ENCODE data around the gene ABLIM3.
"Not testable (repeated sequence)": the region's sequence is repeated elsewhere in the genome, so short reads cannot be mapped to it uniquely, and the experiment has no call there.

ABLIM3 gene

DNA sequence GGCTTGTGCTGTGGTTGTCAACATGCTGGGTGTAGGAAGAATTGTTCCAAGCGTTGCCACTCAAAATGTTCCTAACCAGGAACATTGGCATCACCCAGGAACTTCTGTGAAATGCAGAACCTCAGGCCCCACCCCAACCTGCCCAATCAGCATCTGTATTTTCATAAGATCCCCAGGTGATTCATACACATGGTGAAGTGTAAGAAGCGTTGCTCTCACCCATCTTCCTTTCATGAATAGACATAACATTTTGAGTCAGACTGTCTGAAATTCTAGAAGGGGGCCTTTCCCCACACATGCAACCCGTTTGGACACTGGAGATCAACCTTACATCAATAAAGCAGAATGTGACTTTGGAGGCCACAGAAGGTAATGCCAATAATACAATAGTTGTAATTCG, 121.0 kb downstream of the ABLIM3 start:
- no peak for FAIRE-seq

DNA sequence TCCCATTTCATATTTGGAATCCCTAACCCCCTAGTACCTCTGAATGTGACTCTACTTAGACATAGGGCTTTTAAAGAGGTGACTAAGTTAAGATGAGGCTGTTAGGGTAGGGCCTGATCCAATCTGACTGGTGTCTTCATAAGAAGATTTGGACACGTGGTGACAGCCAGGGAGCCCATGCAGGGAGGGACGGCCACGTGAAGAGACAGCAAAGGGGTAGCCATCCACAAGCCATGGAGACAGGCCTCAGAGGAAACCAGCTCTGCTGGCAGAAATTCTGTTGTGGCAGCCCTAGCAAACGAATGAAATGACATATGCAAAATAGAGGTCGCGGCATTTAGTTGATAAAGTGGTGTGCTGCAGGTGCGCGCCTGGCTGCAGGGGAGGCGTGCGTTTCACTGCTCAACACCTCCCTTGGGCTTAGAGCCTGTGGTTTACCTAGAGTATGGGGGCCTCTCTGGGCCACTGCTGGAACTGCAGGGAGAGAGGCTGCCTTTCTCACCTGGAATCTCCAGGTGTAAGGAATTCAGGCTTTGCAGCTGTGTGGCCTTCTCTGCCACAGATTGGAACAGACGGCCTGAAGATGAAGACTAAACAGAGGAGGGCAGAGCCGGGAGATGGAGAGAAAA, 123.3 kb downstream of the ABLIM3 start:
- FAIRE-seq, result no peak

DNA sequence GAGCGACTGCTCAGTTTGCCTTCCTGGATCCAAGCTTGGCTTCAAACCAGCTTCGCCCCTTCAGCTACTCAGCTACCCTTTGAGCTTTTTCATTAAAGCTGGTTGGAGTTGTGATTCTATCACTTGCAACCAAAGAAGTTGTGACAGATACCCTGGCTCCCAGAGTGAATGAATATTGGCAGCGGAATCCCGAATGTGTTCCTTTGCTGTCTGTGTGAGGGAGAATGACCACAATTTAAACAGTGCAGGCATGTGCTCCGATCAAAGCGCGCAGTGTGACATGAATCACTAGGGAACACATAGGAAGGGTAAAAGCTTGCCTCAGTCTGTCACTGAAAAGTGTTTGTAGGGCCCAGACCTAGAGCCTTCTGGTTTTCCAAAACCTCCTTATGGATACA, 123.8 kb downstream of the ABLIM3 start:
- no peak for FAIRE-seq

DNA sequence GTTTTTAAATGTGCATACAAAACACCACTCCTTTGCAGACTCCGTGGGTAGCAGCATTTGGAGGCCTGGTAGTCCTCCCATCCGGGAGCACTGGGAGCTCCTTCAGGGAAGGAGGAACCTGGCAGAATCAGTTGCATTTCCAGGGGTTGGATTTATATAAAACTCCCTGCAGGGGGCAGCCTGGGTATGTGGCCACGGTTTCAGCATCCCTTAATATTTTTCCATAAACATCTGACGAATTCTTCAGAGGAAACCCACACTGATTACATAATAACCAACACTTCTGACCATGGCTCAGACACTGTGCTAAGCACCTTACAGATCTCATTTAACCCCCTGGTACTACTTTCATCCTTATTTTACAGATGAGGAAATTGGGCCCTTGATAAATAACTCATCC, 124.3 kb downstream of the ABLIM3 start:
- FAIRE-seq, result no peak

DNA sequence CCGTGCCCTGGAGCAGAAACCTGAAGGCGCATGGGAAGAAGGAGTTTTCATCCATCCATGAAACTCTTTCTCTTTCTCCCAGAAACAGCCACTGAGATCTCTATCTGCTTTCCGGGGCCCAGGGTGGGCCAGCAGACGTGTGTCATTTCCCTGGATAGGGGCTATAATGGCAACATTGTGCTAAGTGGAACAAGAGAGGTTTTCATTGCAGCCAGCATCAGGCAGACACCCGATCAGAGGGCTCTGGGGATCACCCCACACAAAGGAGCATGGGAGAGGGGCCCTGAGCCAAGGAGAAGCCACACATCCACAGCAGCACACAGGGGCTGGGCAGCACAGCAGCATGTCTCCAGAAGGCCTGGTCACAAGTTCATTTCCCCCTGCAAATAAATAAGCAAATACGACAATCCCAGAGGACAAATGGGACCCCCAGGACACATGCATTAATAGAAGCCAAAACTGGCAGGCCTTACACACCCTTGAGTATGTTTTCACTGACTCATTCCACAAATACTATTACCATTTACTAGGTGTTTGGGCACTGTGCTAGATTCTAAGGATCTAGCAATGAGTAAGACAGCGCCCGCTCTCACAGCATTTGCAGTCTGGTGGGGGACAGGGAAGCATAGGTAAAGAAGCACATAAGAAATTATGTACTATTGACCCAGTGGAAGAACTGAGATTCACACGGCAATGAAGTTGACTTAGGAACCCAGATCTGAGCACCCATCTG, 126.1 kb downstream of the ABLIM3 start:
- no peak for FAIRE-seq

DNA sequence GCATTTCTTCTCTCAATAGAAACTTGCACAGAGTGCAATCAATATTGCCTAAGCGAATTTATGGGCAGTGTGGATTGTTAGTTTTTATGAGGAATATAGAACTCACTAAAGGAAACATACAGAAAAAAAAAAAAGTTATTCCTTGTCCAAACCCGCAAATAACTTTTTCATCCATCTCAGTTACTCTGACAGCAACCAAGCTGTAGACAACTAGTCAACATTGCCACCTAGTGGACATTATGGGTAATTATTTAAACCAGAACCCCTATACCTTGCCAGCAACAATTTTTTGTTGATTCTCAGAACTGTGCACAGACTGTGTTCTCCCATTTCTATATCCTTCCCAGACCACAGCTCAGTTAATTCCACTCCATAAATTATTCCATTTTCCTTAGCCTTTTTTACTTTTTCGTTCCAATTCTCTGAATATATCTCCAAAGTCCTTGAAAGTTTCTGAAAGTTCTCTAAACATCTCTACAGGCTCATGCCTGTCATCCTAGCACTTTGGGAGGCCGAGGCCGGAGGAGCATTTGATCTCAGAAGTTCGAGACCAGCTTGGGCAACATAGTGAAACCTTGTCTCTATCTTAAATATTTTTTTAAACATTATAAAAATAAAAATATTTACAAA, 127.8 kb downstream of the ABLIM3 start:
- no peak for FAIRE-seq

DNA sequence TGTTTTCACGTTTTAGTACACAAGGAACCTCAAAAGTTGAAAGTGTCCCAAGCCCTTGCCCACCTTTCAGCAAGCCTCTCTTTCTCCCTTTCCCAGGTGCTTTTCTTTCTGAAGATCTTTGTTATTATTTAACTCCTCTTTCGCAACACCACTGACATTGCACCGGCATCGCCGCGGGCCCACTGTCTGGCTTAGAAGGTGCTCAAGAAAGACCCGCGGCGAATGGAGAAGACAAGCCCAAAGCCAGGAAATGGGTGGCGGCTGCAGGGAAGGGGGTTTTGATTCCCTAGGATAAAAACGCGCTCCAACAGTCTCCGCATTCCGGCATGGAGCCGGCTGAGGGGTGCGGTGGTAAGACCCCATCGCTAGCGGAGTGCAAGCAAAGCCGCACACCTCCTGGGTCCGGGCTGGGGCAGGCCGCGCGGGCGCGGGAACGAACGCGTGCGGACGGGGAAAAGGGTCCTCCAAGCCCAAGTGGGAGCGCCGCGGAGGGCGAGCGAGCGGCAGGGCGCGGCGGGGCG, 130.0 kb downstream of the ABLIM3 start:
- no peak for FAIRE-seq

DNA sequence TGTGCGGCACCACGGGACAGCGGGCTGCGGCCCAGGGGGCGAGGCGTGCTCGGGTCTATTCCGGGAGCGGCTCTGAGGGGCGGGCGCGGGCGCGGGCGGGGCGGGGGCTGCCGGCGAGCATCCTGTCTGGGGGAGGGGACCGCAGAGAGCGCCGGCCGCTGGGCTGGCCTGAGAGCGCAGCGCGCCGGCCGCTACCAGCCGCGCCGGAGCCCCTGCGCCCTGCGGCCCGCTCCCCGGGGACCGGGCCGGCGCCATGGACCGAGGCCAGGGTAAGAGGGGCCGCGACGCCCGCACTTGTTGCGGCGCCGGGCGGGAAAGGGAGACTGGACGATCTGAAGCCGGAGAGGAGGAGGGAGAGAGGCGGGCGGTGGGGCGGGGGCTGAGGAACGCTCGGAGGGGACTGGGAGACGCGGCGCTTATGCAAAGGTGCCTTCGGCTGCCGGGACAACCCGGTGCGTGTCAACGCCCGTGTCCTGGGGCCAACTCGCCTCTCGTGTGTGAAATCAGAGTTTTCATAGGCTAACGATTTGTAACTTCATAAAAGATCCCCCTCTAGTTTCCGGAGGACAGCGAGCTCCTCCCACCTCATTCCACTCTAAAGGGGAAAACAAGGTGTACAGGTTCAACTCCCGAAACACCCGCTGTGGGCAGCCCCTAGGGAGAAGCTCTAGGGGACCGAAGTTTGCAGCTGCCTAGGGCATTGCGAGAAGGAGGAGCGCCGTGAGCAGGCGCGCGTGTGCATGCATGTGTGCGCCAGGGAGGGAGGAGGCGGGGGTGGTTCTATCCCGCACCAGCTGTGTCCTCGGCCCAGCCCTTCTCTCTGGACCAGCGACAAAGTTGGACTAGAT, 130.6 kb downstream of the ABLIM3 start, which contains the start of gene AFAP1L1:
AFAP1L1 (plus strand) TSS at position 144 of the 848 bp plus-strand sequence; CDS start at position 254, 110 bp downstream.
- FAIRE-seq, result no peak

DNA sequence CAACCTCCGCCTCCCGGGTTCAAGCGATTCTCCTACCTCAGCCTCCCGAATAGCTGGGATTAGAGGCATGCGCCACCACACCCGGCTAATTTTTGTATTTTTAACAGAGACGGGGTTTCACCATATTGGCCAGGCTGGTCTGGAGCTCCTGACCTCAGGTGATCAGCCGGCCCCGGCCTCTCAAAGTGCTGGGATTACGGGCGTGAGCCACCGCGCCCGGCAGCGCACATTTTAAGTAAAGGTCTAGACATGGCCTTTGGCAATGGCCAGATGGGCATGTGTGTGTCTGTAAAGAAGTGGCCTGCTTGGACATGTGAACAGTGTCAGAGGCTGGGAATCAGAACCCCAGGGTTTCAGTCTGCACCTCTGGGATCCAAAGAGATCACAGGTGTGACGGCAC, 131.5 kb downstream of the ABLIM3 start:
- not testable (repeated sequence) for FAIRE-seq

DNA sequence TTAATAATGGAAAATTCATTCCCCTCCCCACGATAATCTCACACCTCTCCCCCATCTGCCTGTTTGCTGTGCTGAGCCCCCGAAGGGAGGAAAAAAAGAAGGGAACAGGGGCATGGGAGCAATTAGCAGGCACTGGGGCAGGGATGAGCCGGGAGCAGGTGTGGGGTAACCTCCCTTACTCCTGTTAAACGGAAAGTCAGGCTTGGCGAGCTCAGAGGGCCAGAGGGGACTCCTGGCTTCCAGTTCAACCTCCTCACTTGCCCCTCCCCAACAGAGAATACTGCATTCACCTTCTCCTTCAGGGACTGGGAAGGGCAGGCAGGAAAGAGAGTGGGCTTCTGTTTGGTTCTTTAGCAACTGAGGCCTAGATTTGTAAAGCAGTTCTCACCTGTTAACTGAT, 131.9 kb downstream of the ABLIM3 start:
- no peak for FAIRE-seq

DNA sequence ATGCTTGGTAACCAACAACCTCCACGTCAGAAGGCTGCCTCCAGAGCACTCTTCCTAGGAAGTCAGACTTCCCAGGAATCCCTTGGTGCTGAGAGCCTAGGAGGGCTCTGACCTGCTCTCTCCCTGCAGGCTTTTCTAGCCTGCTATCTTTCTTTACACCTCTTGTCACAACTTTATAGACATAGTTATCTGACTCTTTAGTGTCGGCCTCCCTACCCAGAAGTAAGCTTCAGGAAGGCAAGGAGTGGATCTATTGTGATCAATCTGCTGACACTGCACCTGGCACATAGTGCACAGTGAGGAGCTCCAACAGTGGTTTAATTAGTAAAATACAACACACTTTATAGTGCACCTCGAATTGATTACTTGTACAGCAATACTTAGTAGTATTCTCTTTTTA, 132.7 kb downstream of the ABLIM3 start:
- no peak for FAIRE-seq

DNA sequence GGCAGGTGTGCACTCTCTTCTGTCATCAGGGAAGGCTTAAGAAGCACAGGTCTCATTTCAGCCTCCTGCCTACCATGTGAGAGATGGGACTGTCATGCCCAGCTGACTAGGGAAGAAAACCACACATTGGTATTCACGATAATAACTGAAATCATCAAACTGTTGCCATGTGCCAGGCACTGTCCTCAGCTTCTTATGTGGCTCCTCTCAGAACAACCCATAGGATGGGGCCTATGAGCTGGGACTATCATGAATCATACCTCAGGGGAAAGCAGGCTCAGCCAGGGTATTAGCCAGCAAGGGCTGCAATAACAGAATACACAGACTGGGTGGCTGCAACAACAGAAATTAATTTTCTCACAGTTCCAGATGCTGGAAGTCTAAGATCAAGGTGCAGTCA, 133.6 kb downstream of the ABLIM3 start:
- FAIRE-seq, result no peak

DNA sequence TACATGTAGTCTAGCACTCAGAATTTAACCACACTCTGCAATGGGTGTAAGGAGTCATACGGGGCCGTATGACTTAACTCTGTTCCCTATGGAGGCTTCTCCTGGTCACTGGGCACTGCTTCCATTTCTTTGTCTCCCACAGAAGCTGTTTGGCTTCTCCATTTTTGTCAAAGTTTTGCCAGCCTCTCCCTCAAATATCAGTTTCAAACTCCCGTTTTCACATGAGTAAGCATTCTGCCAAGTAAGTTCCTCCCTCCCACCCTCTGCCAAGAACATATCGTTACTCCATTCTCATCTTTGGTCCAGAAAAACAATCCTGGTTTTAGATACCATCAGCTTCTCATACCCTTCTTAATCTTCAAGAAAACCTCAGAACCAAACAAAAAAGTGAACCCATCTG, 136.5 kb downstream of the ABLIM3 start:
- FAIRE-seq, result no peak

DNA sequence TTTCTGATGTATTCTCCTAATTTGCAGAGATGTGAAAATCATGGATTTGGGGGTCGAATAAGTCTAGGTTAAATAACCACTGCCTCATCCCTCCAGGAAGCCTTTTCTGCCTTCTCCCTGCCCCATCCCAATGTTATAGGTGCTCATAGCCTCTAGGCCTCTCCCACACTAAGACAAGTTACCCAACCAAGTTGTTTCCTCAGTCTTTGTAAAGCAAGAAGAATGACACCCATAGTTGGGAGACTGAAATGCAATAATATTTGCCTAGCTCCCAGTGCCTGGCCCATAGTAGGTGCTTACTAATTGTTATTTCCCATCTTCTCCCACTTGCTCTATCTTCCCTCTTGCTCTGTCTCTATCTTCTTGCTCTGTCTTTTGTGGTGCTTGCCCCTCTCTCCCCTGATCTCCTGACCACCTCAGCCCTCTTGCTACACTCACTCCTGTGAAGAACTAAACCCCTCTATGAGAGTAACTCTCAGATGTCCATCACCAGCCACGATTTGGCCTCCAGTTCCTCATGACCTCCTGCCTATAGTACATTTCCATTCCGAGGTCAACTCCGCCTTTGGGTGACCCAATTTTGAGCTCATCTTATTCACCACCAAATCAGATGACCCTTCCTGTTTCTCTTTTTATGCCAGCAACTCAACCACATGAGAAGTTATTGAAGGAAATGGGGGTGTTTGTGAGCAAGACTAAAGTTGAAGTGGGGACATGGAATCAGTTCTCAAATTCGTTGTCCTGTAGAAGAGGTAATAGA, 137.3 kb downstream of the ABLIM3 start:
- FAIRE-seq, result no peak

DNA sequence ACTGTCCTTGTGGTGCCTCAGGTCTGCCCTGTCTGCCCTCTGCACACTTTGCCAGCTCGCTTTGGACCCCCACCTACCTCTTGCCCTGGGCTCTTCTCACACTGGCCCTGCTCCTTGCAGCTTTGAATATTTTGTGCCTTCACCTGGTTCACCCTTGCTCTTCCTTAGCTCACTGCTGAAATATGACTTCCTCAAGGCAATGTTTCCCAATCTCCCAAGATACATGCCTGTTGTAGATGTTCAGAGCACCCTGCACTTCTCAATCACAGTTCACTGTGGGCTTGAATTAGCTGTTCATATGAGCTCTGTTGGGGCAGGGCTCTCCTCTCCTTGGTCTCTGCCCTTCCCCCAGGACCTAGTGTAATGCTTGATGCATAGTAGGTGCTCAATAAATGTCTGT, 138.4 kb downstream of the ABLIM3 start:
- FAIRE-seq, result no peak

DNA sequence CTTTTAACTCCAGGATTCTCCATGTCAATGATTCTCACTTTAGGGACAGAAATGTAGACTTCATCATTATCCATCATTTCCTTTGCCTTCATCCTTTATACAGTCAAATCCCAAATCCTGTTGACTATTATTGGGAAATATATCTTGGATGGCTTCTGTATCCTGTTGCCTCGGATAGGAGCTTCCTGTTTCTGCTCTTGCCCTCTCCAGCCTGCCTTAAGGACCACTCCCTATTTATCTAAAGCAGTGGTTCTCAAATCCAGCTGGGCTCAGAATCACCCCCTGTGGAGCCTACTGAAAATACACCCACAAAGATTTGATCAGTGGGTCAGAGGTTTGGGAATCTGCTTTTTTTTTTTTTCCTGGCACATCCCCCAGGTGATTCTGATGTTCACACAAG, 138.8 kb downstream of the ABLIM3 start:
- FAIRE-seq, result no peak

DNA sequence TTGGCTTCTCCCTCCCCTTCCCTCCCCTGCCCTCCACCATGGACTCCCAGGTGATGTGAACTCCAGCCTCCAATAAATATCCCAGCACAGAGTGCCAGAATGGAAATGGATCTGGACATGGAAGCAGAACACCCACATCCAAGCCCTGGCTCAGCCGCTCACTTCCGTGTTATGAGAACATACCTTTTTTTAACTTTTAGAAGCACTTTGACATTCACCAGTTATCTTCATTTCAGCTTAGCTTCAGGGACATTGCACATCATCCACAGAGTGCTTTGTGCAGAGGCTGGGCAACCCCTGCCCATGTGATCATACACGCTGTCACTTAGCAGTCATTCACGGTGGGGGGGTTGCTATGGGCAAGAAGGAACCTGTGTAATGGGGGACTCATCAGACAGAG, 139.5 kb downstream of the ABLIM3 start:
- no peak for FAIRE-seq

DNA sequence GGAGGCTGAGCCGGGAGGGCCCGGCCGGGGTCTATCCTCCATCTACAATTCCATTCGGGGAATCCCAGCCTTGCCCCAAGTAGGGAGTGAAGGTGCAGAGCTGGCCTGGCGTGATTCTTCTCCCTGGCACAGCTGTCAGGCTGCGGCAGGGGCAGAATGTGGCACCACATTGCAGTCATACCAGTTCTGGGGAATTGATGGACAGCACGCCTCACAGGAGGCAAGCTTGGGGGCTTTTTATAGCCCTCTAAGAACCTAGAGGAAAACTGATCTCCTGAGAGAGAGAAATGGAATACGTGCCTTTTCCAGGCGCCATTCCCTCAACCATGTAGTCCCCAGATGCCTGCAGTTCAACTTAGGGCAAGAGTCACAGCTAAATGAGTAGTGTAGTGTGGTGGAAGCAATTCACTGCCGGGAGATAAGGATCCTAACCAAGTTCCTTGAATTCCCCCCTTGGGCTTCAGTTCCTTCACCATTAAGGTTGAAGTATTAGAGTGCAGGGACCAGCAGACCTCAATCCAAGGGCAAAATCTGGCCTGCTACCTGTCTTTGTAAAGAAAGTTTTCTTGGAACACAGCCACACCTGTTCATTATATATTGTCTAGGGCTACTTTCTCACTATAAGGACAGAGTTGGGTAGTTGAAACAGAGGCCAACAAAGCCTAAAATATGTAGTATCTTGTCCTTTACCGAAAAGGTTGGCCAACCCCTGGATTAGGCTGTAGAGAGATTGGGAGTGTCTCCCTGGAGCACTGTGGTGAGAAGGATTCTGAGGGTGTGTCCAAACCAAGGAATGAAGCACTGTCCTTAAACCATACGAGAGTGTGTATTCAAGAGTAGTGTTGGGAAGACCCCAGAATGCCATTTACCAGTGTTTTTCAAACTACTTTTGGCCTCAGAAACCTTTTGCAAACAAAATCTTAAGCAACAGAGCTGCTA, 141.0 kb downstream of the ABLIM3 start:
- no peak for FAIRE-seq

DNA sequence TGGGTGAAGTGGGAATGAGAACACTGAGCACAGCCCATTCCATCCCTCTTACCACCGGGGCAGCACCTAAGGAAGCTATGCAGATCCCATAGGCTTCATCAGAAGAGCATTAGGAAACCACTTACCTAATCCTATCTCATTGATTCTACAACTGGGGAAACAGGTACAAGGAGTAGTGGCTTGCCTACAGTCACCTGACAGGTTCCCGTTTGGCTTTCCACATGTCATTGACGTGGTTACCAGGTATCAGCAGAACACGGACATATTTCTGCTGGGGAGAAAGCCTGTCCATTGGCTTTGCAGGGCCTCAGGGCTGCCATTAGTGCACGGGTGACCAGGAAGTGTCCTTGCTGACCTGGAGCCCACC, 141.7 kb downstream of the ABLIM3 start:
- no peak for FAIRE-seq

DNA sequence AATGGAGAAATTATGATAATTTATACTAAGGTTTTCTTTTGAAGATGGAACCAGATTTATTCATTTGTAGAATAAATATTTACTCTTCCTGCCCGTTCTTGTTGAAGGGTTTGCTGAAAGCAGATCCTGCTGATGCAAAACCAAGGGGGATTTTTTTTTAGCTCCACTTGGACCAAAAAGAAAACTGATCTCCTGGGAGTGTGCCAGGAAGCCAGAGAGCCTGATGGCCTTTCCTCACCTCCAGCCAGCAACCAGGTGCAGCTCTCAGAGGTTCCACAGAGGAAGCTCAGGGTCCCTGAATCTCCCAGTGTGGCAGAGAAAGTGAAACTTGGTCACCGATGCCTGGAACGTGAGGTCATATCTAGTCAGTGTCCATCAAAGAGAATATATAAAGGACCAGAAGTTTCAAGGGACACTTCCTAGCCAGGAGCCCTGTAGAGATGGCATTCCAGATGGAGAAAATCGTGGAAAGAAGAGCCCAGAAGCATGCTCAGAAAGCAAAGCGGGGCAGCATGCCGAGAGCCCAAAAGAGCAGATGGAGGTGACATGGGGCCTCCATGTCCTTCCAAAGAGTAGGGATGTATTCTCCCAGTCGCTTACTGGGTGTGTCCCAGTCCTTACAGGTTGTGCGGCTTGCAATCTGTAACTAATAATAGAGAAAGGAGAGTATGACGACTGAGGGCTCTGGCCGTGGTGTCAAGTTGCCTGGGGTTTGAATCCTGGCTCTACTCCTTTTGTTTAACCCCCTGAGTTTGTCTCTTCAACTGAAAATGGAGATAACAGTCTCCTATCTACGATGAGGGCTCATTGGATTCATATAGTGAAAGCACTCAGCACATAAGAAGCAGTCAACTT, 142.6 kb downstream of the ABLIM3 start:
- FAIRE-seq, result no peak
